Muscle layer of colon (tissue), 2 donors: ENCODE measurements around the gene SIK3.

ENCODE experiments used
- H3K27ac ChIP-seq: one replicate; pipeline ENCODE4 v1.7.0; 2013; ENCODE audit warnings: low read depth, mild to moderate bottlenecking, low read length, moderate library complexity
- H3K27me3 ChIP-seq, 2 donors: one replicate each; pipeline ENCODE4 v1.7.0; 2013; ENCODE audit warnings: low read length in 2 of 2, mild to moderate bottlenecking in 2 of 2; ENCODE audit not compliant: insufficient read depth in 2 of 2, control insufficient read depth in 1 of 2
- H3K36me3 ChIP-seq: one replicate; pipeline ENCODE4 v1.7.0; 2013; ENCODE audit warnings: mild to moderate bottlenecking, low read length; ENCODE audit not compliant: insufficient read depth
- H3K4me1 ChIP-seq: one replicate; pipeline ENCODE4 v1.7.0; 2013; ENCODE audit warnings: mild to moderate bottlenecking, low read length; ENCODE audit not compliant: insufficient read depth
- H3K4me3 ChIP-seq, 2 donors: one replicate each; pipeline ENCODE4 v1.7.0; 2013; ENCODE audit warnings: low read length in 2 of 2, low read depth in 1 of 2, mild to moderate bottlenecking in 1 of 2, moderate library complexity in 1 of 2
- H3K9ac ChIP-seq: one replicate; pipeline ENCODE4 v1.7.0; 2013; ENCODE audit warnings: low read length
- H3K9me3 ChIP-seq: one replicate; pipeline ENCODE4 v1.7.0; 2013; ENCODE audit warnings: mild to moderate bottlenecking, low read length
- donor health status: abdominal sarcoma.
- donor health status: Adenocarcinoma of cecum.

SIK3 gene

DNA sequence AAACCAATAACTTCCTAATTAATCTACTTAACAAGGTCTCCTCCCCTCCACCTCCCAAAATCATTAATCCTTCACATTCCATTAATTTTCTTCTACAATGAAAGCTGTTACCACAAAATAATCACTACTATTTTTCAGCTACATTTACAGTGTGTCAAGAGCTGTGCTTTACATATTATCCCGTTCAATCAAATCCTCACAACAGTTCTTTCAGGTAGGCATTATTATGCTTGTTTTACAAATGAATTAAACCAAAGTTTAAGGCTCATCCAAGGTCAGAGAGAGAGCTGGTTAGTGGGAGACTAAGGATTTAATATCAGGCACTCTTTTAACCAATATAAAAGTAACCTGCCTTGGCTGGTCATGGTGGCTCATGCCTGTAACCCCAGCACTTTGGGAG lies 107.4 kb downstream of the SIK3 start:
- no peaks in the 10 kb centered on the region for H3K9me3 ChIP-seq
- H3K27ac ChIP-seq = no peak overlapping the region
- no peak overlapping the region for H3K9ac ChIP-seq
- no peak overlapping the region for H3K4me3 ChIP-seq
- H3K4me1 ChIP-seq = peaks cover 56% of the 10 kb centered on the region
- no peaks in the 10 kb centered on the region for H3K36me3 ChIP-seq
- no peaks in the 10 kb centered on the region for H3K27me3 ChIP-seq

DNA sequence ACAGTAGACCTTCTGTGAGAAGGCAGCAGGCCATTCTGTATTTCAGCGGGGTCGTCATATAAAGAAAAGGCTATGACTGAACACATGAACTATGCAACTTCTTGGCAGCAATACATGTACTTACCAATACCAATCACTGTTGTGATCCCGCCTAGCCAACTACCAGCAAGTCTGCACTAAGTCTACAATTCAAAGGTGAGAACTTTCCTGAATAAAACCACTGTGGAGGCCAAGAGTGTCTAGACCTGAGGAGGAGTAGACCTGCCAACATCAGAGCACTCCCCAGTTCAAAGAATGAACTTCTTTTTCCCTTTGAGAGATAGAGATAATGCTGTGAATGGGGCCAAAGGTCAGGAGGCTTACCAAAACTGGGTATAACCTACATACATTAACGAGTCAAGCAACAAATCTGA lies 108.2 kb downstream of the SIK3 start:
- Histone ChIP-seq H3K9ac (no peak overlapping the region), H3K27ac (no peak overlapping the region), H3K4me1 (peaks cover 61% of the 10 kb centered on the region), H3K36me3 (no peaks in the 10 kb centered on the region), H3K27me3 (no peaks in the 10 kb centered on the region), H3K9me3 (no peaks in the 10 kb centered on the region), H3K4me3 (no peak overlapping the region)

DNA sequence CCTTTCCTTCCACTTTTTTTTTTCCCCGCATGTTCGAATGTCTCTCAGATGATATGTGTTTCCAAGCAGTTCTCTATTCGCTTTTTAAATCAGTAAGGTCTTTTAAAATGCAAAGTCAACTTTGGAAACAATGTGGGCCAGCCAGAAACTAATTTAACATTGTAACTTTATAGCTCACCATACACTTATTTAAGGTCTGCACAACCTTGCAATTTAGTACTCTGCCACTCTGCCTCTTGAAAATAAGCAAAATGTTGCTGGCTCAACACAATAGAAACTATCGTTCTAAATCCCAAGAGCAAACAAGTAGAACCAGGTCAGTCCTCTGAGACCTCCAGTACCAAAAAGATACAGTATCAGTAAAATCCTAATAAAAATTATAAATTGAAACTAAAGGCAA lies 109.0 kb downstream of the SIK3 start:
- H3K27me3 ChIP-seq = no peaks in the 10 kb centered on the region
- no peaks in the 10 kb centered on the region for H3K36me3 ChIP-seq
- peaks cover 66% of the 10 kb centered on the region for H3K4me1 ChIP-seq
- H3K9me3 ChIP-seq = no peaks in the 10 kb centered on the region
- no peak overlapping the region for H3K4me3 ChIP-seq
- peak overlapping the region; percentile 27 for H3K27ac ChIP-seq
- peak overlapping the region; percentile 3 for H3K9ac ChIP-seq

DNA sequence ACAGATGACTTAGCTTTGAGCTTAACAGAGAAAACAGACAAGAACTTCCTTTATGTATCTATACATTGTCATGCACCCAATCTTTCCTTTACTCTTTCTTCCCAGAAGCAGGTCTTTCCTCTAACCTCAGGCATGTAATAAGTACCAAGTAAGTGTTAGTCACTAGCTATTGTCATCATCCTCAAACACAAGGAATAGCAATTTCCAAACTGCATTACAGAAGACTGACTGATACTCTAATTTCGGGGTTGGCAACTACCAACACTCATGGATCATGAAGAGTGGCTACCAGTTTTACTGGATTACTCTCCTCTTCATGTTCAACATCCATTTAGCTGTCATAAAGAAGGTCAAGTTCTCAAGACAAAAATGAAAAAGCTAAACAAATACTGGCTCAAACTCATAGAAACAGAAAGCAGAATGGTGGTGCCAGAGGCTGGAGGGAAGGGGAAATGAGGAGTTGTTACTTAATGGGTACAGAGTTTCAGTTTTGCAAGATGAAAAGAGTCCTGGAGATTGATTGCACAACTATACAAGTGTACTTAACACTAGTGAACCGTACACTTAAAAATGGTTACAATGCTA lies 111.6 kb downstream of the SIK3 start:
- H3K36me3 ChIP-seq = no peaks in the 10 kb centered on the region
- H3K4me3 ChIP-seq = no peak overlapping the region
- H3K27me3 ChIP-seq = no peaks in the 10 kb centered on the region
- H3K27ac ChIP-seq = peak overlapping the region; percentile 5
- H3K9me3 ChIP-seq = no peaks in the 10 kb centered on the region
- no peak overlapping the region for H3K9ac ChIP-seq
- H3K4me1 ChIP-seq = peaks cover 66% of the 10 kb centered on the region

DNA sequence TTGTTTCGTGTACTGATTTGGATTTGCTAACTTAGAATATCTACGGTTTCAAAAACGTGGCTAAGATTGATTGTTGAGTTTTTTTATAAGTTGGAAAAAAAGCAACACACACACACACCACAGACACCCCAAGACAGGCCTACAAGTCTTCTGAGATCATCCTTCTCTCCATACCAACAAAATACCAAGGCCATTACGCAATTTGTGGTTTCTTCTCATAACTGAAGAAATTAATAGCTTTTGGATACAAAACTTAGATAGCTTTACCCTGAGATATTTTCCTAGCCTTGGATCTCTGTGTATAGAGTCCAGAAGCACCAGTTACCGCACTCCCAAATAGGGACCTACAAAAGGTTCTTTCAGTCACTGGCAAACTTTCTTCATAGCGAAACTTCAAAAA lies 113.6 kb downstream of the SIK3 start:
- Histone ChIP-seq H3K27ac (peak overlapping the region; percentile 27), H3K9ac (no peak overlapping the region)

DNA sequence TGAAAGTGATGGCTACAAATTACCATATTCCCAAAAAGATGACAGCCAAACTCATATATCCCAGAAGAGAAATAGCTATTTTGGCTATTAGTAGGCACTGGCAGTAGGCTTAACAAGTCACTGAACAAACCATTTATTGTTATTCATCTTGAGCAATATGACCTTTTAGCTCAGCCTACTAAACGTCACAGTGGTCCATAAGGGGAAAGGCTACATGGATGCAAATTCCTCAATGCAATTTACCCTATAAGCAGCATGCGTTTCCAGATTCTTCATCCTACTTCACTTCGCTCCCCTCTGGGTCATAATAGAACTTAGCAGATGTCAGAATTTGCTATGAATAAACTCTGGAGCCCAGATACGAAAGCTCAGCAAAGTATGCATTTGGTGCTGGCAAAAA lies 114.0 kb downstream of the SIK3 start:
- H3K9me3 ChIP-seq = no peaks in the 10 kb centered on the region
- H3K4me1 ChIP-seq = peaks cover 62% of the 10 kb centered on the region
- peak overlapping the region in 1 of 2 donors; percentile 4 for H3K4me3 ChIP-seq
- H3K27ac ChIP-seq = peak overlapping the region; percentile 8
- no peaks in the 10 kb centered on the region for H3K27me3 ChIP-seq
- no peaks in the 10 kb centered on the region for H3K36me3 ChIP-seq
- no peak overlapping the region for H3K9ac ChIP-seq

More for the DNA sequence above, 113.6 kb downstream of the SIK3 start:
- peak overlapping the region in 1 of 2 donors; percentile 4 for H3K4me3 ChIP-seq
- H3K27me3 ChIP-seq = no peaks in the 10 kb centered on the region
- peaks cover 66% of the 10 kb centered on the region for H3K4me1 ChIP-seq
- no peaks in the 10 kb centered on the region for H3K36me3 ChIP-seq
- no peaks in the 10 kb centered on the region for H3K9me3 ChIP-seq

DNA sequence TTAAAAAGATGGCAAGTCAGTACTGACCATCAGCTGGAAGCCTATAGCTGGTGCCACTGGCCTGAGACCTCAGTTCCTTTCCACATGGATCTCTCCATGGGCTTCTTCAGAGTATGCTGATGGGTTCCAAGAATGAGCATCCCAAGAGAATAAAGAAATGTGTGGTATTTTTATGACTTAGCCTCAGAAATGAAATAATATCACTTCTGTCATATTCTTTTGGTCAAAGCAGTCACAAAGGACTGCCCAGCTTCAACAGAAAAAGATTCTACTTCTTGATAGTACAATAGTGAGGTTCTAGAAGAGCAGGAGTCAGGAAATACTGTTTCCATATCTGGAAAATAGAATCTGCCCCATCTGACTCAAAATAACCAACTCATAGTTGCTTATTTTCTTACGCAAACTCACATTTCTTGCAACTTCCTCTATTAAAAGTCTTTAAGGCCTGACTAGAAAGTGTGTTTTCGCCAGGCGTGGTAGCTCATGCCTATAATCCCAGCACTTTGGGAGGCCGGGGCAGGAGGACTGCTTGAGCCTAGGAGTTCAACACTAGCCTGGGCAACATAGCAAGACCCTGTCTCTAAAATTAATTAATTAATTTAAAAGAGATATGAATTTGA lies 116.9 kb downstream of the SIK3 start:
- no peak overlapping the region for H3K27ac ChIP-seq
- no peak overlapping the region for H3K9ac ChIP-seq
- H3K36me3 ChIP-seq = no peaks in the 10 kb centered on the region
- H3K9me3 ChIP-seq = no peaks in the 10 kb centered on the region
- no peak overlapping the region for H3K4me3 ChIP-seq
- H3K4me1 ChIP-seq = peaks cover 41% of the 10 kb centered on the region
- no peaks in the 10 kb centered on the region for H3K27me3 ChIP-seq

DNA sequence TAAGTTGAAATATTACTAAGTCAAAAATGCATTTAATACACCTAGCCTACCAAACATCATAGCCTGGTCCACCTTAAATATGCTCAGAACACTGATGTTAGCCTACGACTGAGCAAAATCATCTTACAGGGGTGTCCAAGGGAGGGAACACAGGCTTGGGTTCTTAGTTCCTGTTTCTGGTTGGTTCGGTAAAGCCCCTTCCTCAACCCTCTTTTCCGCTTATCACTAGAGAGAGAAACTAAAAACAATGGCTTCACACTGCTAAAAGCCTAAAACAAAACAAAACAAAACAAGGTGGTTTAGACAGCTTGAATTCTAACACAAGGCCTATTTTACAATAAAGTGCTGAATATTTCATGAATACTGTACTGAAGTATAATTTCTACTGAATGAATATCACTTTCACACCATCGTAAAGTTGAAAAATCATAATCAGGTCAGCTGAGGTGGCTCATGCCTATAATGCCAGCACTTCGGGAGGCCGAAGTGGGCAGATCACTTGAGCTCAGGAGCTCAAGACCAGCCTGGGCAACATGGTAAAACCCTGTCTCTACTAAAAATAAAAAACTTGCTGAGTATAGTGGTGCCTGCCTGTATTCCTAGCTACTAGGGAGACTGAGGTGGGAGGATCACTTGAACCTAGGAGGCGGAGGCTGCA lies 118.0 kb downstream of the SIK3 start:
- peaks cover 32% of the 10 kb centered on the region for H3K4me1 ChIP-seq
- no peak overlapping the region for H3K4me3 ChIP-seq
- no peaks in the 10 kb centered on the region for H3K27me3 ChIP-seq
- no peak overlapping the region for H3K27ac ChIP-seq
- no peaks in the 10 kb centered on the region for H3K9me3 ChIP-seq
- no peak overlapping the region for H3K9ac ChIP-seq
- no peaks in the 10 kb centered on the region for H3K36me3 ChIP-seq

DNA sequence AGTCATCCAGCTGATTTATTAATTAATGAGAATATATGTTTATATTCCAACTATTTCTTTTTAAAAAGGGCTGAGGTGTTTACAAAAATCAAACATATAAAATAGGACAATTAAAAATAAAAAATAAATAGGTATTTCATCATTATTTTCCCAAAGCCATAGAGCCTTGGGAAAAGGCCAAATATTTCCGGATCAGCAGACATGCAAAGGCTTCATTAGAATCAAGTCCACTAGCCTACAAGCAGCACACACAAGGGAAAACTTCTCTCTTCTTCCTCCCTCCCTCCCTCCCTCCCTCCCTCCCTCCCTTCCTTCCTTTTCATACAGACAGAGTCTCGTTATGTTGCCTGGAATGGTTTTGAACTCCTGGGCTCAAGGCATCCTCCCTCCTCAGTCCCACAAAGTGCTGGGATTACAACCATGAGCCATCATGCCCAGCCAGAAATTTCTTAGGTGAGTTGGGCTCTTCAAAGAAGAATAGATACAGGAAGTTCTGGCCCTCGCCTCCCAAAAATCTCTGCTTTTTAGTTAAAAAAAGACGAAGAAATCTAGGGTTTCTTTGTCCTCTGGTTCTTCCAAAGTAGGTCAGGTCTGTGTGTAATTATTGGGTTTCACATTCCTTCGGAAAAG lies 121.2 kb downstream of the SIK3 start:
- Histone ChIP-seq H3K36me3 (no peaks in the 10 kb centered on the region), H3K9ac (no peak overlapping the region), H3K27me3 (no peaks in the 10 kb centered on the region), H3K4me3 (no peak overlapping the region), H3K4me1 (peaks cover 22% of the 10 kb centered on the region), H3K9me3 (no peaks in the 10 kb centered on the region), H3K27ac (no peak overlapping the region)

DNA sequence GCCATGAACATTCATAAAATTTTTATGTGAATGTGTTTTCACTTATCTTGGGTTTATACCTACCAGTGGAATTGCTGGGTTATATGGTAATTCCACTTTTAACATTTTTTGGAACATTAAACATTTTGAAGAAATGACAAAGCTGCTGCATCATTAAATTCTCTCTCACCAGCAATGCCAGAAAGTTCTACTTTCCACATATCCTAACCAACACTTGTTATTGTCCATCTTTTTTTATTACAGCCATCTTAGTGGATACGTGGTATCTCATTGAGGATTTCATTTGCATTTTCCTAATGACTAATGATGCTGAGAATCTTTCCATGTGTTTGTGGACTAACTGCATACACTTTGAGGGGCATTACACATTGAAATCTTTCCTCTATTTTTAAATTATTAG lies 122.6 kb downstream of the SIK3 start:
- peaks cover 11% of the 10 kb centered on the region for H3K4me1 ChIP-seq
- no peaks in the 10 kb centered on the region for H3K27me3 ChIP-seq
- no peak overlapping the region for H3K27ac ChIP-seq
- no peak overlapping the region for H3K9ac ChIP-seq
- no peak overlapping the region for H3K4me3 ChIP-seq
- no peaks in the 10 kb centered on the region for H3K36me3 ChIP-seq
- no peaks in the 10 kb centered on the region for H3K9me3 ChIP-seq

DNA sequence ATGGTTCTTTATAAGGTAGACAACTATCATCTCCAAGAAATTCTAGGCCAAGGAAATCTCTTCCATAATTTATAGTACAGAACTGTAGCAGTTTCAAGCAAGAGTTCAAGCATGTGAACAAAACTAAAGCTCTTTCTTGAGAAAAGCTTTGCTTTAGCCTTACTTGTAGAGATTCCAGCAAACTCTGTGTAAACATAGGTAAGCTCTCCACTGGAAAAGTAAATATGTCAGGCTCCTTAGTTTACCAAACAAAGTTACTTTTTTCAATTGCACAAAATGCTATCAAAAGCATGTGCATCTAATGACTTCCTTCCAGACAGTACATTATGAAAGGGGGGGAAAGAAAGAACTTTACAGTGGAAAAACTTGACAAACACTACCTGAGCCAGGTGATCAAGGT lies 125.0 kb downstream of the SIK3 start:
- no peak overlapping the region for H3K27ac ChIP-seq

More for the DNA sequence above, 125.0 kb downstream of the SIK3 start:
- Histone ChIP-seq H3K36me3 (no peaks in the 10 kb centered on the region), H3K9me3 (no peaks in the 10 kb centered on the region), H3K4me1 (peaks cover 10% of the 10 kb centered on the region), H3K9ac (no peak overlapping the region), H3K27me3 (no peaks in the 10 kb centered on the region), H3K4me3 (no peak overlapping the region)
